RWPE2 (cell line): ENCODE data around the gene ST6GAL2.
A peak's percentile ranks its signal among the peaks of the same experiment; 100 is the strongest.

Experiments
- ATAC-seq: fragments of 200-7000 bp; cut with Tn5 transposase; 3 replicates; pipeline ENCODE4 v1.9.1; 2021; ENCODE audit warnings: low read depth
- DNase-seq: peaks from one replicate; pipeline ENCODE4 v3.0.0-alpha.2; 2020; ENCODE audit warnings: low spot score
- H3K27ac ChIP-seq: fragments of 450-650 bp; 2 replicates; pipeline ENCODE4 v1.5.1; 2017; ENCODE audit warnings: mild to moderate bottlenecking; ENCODE audit not compliant: poor library complexity, severe bottlenecking
- H3K27me3 ChIP-seq: fragments of 250-450 bp; sonication (Bioruptor Pico); 2 replicates; pipeline ENCODE4 v1.5.1; 2021; ENCODE audit warnings: mild to moderate bottlenecking, moderate library complexity; ENCODE audit not compliant: insufficient read depth, poor library complexity, severe bottlenecking
- H3K36me3 ChIP-seq: fragments of 250-450 bp; sonication (Bioruptor Pico); 2 replicates; pipeline ENCODE4 v1.5.1; 2020; ENCODE audit warnings: low read depth, mild to moderate bottlenecking, moderate library complexity
- H3K4me1 ChIP-seq: fragments of 250-450 bp; sonication (Bioruptor Pico); 2 replicates; pipeline ENCODE4 v1.5.1; 2021; ENCODE audit warnings: mild to moderate bottlenecking, moderate library complexity; ENCODE audit not compliant: insufficient read depth, poor library complexity, severe bottlenecking
- H3K4me3 ChIP-seq: fragments of 250-450 bp; sonication (Bioruptor Pico); 2 replicates; pipeline ENCODE4 v1.5.1; 2021; ENCODE audit warnings: mild to moderate bottlenecking, moderate library complexity; ENCODE audit not compliant: severe bottlenecking
- H3K9me3 ChIP-seq: fragments of 250-450 bp; sonication (Bioruptor Pico); 2 replicates; pipeline ENCODE4 v1.5.1; 2021; ENCODE audit warnings: mild to moderate bottlenecking, moderate library complexity; ENCODE audit not compliant: severe bottlenecking
- TF ChIP-seq, protein P1 (sequence below): fragments of 450-650 bp; IDR thresholded peaks from one replicate; pipeline ENCODE4 v1.5.1; 2017; ENCODE audit warnings: mild to moderate bottlenecking, moderate library complexity; ENCODE audit not compliant: poor library complexity, severe bottlenecking

The ST6GAL2 gene

GRCh38 chr2:106841886-106842645 lies 43.9 kb downstream of the ST6GAL2 start:
- H3K27me3 ChIP-seq, result no peaks in the 10 kb centered on the region
- ATAC-seq (no peak), DNase-seq (no peak)
- H3K9me3 ChIP-seq, result no peaks in the 10 kb centered on the region
- no peak overlapping the region for H3K27ac ChIP-seq
- no peak overlapping the region for H3K4me3 ChIP-seq
- H3K4me1 ChIP-seq, result no peaks in the 10 kb centered on the region
- TF ChIP-seq, protein P1, sequence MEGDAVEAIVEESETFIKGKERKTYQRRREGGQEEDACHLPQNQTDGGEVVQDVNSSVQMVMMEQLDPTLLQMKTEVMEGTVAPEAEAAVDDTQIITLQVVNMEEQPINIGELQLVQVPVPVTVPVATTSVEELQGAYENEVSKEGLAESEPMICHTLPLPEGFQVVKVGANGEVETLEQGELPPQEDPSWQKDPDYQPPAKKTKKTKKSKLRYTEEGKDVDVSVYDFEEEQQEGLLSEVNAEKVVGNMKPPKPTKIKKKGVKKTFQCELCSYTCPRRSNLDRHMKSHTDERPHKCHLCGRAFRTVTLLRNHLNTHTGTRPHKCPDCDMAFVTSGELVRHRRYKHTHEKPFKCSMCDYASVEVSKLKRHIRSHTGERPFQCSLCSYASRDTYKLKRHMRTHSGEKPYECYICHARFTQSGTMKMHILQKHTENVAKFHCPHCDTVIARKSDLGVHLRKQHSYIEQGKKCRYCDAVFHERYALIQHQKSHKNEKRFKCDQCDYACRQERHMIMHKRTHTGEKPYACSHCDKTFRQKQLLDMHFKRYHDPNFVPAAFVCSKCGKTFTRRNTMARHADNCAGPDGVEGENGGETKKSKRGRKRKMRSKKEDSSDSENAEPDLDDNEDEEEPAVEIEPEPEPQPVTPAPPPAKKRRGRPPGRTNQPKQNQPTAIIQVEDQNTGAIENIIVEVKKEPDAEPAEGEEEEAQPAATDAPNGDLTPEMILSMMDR, result no peak
- H3K36me3 ChIP-seq, result no peaks in the 10 kb centered on the region

DNA sequence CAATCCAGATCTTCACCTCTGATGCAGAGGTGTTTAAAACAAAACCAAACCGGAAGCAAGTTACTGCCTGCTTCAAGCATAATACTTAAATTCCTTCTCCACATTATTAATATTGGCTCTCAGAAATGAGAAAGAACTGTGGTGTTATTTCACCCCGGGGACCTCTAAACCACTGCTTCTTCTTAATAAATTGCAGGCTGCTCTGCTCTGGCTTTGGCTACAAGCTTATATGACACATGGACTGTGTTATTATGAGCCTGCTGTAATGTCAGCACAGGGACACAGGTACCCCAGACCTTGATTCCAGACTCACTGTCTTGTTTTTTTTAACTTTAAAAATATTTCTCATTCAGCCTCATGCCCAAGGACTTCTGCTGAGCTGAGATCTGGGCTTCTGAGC lies 45.1 kb downstream of the ST6GAL2 start:
- Histone ChIP-seq H3K27me3 (peaks cover 1% of the 10 kb centered on the region), H3K4me3 (no peak overlapping the region), H3K9me3 (no peaks in the 10 kb centered on the region), H3K4me1 (no peaks in the 10 kb centered on the region), H3K27ac (no peak overlapping the region), H3K36me3 (no peaks in the 10 kb centered on the region)
- no peak for DNase-seq
- TF ChIP-seq, protein P1, result no peak
- no peak for ATAC-seq

DNA sequence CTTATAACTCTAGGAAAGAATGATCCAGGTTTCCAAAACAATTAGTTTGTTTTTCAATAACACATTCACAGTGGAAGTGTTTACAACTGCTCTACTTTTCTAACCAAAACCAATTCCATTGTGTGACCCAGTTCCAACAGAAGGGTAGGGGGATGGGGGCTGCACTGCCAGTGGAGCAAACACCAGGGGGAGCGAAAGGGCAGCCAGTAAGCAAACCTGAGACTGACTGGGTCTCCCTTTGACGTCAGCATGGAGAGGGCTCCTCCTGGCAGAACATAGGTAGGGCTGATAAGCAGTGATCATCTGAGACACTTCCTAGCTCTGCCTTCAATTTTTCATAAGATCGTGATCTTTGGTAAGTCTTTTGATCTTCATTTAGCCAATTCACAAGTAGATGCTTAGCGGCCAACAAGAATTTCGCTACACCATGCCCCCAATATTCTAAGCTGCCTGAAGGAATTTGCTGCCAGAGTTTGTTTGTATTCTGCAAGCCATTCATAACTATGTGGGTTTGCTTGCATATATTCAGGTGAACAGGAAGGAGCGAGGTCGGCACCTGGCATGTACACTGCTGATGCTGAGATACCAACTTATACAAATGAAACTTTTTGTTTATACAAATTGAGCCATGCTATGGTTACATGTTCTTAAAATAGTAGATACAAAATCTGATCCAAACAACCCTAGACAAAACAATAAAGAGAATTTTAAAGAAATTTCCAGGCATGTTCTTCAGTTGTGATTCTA lies 45.9 kb downstream of the ST6GAL2 start:
- Histone ChIP-seq H3K36me3 (no peaks in the 10 kb centered on the region), H3K4me1 (no peaks in the 10 kb centered on the region), H3K4me3 (no peak overlapping the region), H3K27ac (no peak overlapping the region), H3K9me3 (no peaks in the 10 kb centered on the region), H3K27me3 (peaks cover 7% of the 10 kb centered on the region)
- ATAC-seq, result peak; percentile 36; the same call in 1 of the 3 replicates
- no peak for DNase-seq
- TF ChIP-seq, protein P1, result peak; percentile 23

GRCh38 chr2:106833256-106833655 lies 52.7 kb downstream of the ST6GAL2 start:
- peaks cover 20% of the 10 kb centered on the region for H3K27me3 ChIP-seq
- H3K9me3 ChIP-seq, result no peaks in the 10 kb centered on the region
- no peaks in the 10 kb centered on the region for H3K36me3 ChIP-seq
- H3K4me3 ChIP-seq, result no peak overlapping the region
- TF ChIP-seq, protein P1, result no peak
- H3K27ac ChIP-seq, result no peak overlapping the region
- no peak for DNase-seq
- H3K4me1 ChIP-seq, result no peaks in the 10 kb centered on the region
- ATAC-seq, result no peak
